ENCODE results near the gene SLC38A9.

GRCh38 chr5:55734658-55735057, 22.5 kb upstream of the SLC38A9 start:
- TF ChIP-seq CTCF (IDR thresholded peaks at IDR 0.05) (no peak), EP300 (IDR thresholded peaks at IDR 0.05; ENCODE audit: low read depth) (no peak), POLR2A (IDR thresholded peaks at IDR 0.05) (no peak)

Measured in transverse colon (tissue), 3 donors.